Measurements from ENCODE around the gene CBX2.

The CBX2 gene

GRCh38 chr17:79789943-79790804 lies 12.2 kb downstream of the CBX2 start:
- DNase-seq = no peak

- DNase-seq = no peak
Measured at GRCh38 chr17:79790805-79791734, 13.1 kb downstream of the CBX2 start.

GRCh38 chr17:79791735-79792161 lies 13.8 kb downstream of the CBX2 start:
- DNase-seq = no peak

GRCh38 chr17:79792341-79792871 lies 14.5 kb downstream of the CBX2 start:
- DNase-seq = no peak

GRCh38 chr17:79792984-79793923 lies 15.3 kb downstream of the CBX2 start:
- no peak for DNase-seq

GRCh38 chr17:79793924-79794304 lies 16.0 kb downstream of the CBX2 start:
- no peak for DNase-seq

GRCh38 chr17:79794659-79795511 lies 16.9 kb downstream of the CBX2 start:
- DNase-seq = no peak

GRCh38 chr17:79795795-79796443 lies 18.0 kb downstream of the CBX2 start:
- no peak for DNase-seq

- peak; percentile 53 for DNase-seq
Measured at GRCh38 chr17:79796444-79796762, 18.5 kb downstream of the CBX2 start.

- peak; percentile 92 for DNase-seq
Measured at GRCh38 chr17:79796763-79797491, 19.0 kb downstream of the CBX2 start, which contains the start of gene CBX8. TSS of gene CBX8 (minus strand) at chr17:79797077. CDS start at chr17:79796998, 79 bp downstream.

GRCh38 chr17:79797492-79798298 lies 19.7 kb downstream of the CBX2 start:
- no peak for DNase-seq

GRCh38 chr17:79798299-79799173 lies 20.6 kb downstream of the CBX2 start:
- no peak for DNase-seq

- DNase-seq = no peak
Measured at GRCh38 chr17:79799174-79799537, 21.2 kb downstream of the CBX2 start.

GRCh38 chr17:79799538-79800324 lies 21.8 kb downstream of the CBX2 start:
- no peak for DNase-seq

GRCh38 chr17:79800325-79801155 lies 22.6 kb downstream of the CBX2 start:
- no peak for DNase-seq
